Esophagus muscularis mucosa (tissue), 4 donors: ENCODE data around the gene TMEM225B.

ENCODE experiments used
- EP300 ChIP-seq: sonication (generic); formaldehyde crosslinking; IDR thresholded peaks from one replicate; pipeline ENCODE4 v1.6.1; 2017; ENCODE audit warnings: antibody characterized with exemption
- POLR2A ChIP-seq: fragments of 450-650 bp; IDR thresholded peaks from one replicate; pipeline ENCODE4 v1.6.1; 2017; ENCODE audit warnings: antibody characterized with exemption, moderate library complexity, mild to moderate bottlenecking, low read depth
- POLR2AphosphoS5 ChIP-seq, 2 donors: sonication (generic); formaldehyde crosslinking; IDR thresholded peaks; one replicate each; pipeline ENCODE4 v1.6.1; 2017; ENCODE audit warnings: antibody characterized with exemption in 2 of 2
- TF ChIP-seq, protein P1 (sequence below), 3 experiments: fragments of 200-600 bp in 2 of 3; fragments of 450-650 bp in 1 of 3; sonication (generic) in 2 of 3; IDR thresholded peaks; one replicate each; pipeline ENCODE4 v1.5.1; 2017 to 2019; ENCODE audit warnings: antibody characterized with exemption in 3 of 3, mild to moderate bottlenecking in 2 of 3, moderate library complexity in 1 of 3

DNA sequence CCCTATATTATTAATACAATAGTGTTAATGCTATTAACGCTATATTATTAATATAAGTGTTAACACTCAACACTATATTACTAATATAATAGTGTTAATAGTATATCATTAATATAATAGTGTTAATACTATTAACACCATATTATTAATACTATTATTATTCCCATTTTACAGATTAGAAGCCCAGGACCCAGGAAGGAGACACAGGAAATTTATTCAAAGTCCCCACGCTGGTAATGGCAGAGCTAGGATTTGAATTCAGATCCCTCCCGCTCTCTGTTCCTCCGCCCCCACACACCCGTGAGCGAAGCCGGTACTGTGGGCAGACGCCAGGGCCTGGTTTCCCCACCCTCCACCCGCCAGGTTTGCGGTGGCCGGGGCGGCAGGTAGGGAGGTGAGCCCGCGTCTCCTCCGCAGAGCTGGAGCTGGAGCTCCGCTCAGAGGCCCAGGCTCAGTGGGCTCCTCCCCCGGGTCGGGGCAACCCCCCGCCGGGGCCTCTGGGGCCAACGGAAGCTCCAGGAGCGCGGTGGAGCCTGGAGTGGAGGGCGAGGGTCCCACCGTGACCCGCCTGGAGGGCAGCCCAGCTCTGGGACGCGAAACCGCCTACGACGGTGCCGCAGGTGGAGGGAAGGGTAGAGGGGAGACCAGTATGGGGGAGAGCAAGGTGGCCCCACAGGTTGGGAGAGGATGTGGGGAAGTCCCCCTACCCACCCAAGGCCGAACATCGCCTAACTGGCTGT lies at the start of gene TMEM225B:
- TF ChIP-seq, protein P1, sequence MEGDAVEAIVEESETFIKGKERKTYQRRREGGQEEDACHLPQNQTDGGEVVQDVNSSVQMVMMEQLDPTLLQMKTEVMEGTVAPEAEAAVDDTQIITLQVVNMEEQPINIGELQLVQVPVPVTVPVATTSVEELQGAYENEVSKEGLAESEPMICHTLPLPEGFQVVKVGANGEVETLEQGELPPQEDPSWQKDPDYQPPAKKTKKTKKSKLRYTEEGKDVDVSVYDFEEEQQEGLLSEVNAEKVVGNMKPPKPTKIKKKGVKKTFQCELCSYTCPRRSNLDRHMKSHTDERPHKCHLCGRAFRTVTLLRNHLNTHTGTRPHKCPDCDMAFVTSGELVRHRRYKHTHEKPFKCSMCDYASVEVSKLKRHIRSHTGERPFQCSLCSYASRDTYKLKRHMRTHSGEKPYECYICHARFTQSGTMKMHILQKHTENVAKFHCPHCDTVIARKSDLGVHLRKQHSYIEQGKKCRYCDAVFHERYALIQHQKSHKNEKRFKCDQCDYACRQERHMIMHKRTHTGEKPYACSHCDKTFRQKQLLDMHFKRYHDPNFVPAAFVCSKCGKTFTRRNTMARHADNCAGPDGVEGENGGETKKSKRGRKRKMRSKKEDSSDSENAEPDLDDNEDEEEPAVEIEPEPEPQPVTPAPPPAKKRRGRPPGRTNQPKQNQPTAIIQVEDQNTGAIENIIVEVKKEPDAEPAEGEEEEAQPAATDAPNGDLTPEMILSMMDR (IDR thresholded peaks at IDR 0.05): no peak
- TF ChIP-seq EP300: no peak
- TF ChIP-seq POLR2A: no peak
- no peak for TF ChIP-seq POLR2AphosphoS5 (IDR thresholded peaks at IDR 0.05)
